Fibroblast of pulmonary artery (primary cell): ENCODE results near the gene TXNIP.
A peak's percentile ranks its signal among the peaks of the same experiment; 100 is the strongest.

Experiments
- DNase-seq: peaks from one replicate; pipeline ENCODE4 v3.0.0-alpha.2; 2010; ENCODE audit warnings: low read depth
- H3K4me3 ChIP-seq: replicated peaks from 2 replicates; pipeline ENCODE4 v1.5.1; 2011; ENCODE audit warnings: low read depth, mild to moderate bottlenecking, control low read depth, low read length, moderate library complexity
- CTCF ChIP-seq: IDR thresholded peaks from 2 replicates; pipeline ENCODE4 v1.5.1; 2011; ENCODE audit warnings: mild to moderate bottlenecking, control low read depth, low read length, inconsistent platforms; ENCODE audit errors: missing control alignments

TXNIP gene

GRCh38 chr1:145995964-145996432, 381 bp downstream of the TXNIP start:
- no peak for DNase-seq
- H3K4me3 ChIP-seq = peak overlapping the region; percentile 98
- no peak for TF ChIP-seq CTCF

GRCh38 chr1:145995148-145995881, 1.1 kb downstream of the TXNIP start:
- H3K4me3 ChIP-seq = peak overlapping the region; percentile 98
- no peak for DNase-seq
- TF ChIP-seq CTCF = no peak

GRCh38 chr1:145994391-145995120, 1.8 kb downstream of the TXNIP start:
- DNase-seq = no peak
- no peak for TF ChIP-seq CTCF
- peak overlapping the region; percentile 98 for H3K4me3 ChIP-seq

GRCh38 chr1:145993618-145994390, 2.6 kb downstream of the TXNIP start:
- DNase-seq = no peak
- no peak for TF ChIP-seq CTCF
- H3K4me3 ChIP-seq = peak overlapping the region; percentile 98

GRCh38 chr1:145992958-145993617, 3.3 kb downstream of the TXNIP start:
- no peak for TF ChIP-seq CTCF
- no peak for DNase-seq
- peak overlapping the region; percentile 98 for H3K4me3 ChIP-seq

GRCh38 chr1:145992502-145992936, 3.9 kb downstream of the TXNIP start:
- DNase-seq = no peak
- no peak for TF ChIP-seq CTCF
- H3K4me3 ChIP-seq = peak overlapping the region; percentile 98
